NOMO-1 treated with dmso at 0.1 percent for 144 hours (cell line): ENCODE results near the gene CEP55.
"Not testable (repeated sequence)": the region's sequence is repeated elsewhere in the genome, so short reads cannot be mapped to it uniquely, and the experiment has no call there.

Experiments used
- DNase-seq: peaks from one replicate; lab custom pipeline; 2025; ENCODE audit not compliant: unreplicated experiment; lab: John Stamatoyannopoulos, UW

CEP55 gene

GRCh38 chr10:93505075-93505474 is 8.7 kb downstream of the CEP55 start:
- no peak for DNase-seq

- no peak for DNase-seq
These were observed 13.4 kb downstream of the CEP55 start for GRCh38 chr10:93509816-93510215.

DNA sequence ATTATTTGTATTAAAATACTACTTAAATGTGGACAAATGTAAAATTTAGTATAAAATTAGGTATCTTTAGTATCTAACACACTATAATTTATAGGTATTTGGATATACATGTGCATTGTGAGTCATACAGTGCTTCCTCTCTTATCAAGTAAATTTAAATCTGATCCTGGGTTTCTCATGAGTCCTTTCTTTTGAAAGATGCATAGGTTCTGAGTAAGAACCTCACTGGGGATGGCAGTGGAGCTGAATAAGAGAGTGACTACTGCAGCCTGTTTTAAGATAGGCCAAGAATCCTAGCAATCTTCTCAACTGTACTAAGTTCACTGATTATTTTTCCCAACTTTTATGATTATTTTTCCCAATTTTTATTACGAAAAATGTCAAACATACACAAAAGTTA is 16.2 kb downstream of the CEP55 start:
- DNase-seq: no peak

- DNase-seq: no peak
These were observed 16.7 kb downstream of the CEP55 start for GRCh38 chr10:93513091-93513490.

GRCh38 chr10:93514521-93514920 is 18.1 kb downstream of the CEP55 start:
- DNase-seq: no peak

DNA sequence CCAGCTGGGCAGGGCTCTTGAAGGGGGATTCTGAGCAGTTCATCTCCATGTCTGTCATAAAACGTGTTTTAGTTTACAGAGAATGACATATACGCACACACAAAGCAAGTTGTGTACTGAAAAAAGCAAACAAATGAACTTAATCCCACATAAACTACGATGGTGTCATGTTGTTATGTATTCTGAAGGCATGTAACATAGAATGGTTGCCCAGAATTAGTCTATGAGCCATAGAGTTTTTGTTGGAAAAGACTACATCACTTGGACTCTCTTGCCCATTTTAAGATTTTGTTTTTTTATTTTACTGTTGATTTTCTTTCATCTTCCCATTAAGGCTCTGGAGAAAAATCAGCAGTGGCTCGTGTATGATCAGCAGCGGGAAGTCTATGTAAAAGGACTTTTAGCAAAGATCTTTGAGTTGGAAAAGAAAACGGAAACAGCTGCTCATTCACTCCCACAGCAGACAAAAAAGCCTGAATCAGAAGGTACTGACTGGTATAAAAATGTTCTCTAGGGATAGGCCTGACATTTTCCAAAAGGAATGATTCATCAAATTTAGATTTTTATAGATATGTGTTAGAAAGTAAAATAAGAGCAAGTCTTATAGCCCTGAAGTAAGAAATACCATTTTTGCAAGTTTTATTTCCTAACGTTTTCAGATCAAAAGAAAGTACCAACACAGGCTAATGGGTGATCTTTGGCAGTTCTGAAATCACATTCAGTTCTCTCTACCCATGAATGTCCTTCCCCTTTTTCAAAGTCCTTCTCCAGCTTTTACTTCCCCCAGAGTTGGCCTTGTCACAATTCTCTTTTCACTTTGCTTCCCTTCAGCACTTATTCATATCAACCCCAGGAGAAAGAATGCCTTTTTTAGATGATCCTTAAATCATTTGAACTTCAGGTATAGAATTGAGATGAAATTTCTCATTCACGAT is 18.9 kb downstream of the CEP55 start:
- peak; percentile 46 for DNase-seq

DNA sequence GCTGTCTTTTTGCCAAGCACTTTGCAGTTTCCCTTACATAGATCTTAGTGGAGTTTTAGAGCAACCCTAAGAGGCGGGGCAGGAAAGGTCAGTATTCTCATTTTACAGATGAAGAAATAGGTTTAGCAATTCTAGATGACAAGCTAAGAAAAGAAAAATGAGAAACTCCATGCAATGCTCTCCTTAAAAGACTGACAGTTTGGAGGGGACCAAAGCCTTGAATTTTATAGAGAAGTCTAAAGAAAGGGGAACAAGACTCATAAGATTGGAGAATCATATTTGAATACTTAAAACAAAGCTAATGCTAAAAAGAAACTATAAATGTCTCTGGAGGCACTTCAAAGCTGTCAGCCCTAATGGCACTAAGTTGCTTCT is 19.6 kb downstream of the CEP55 start:
- no peak for DNase-seq

DNA sequence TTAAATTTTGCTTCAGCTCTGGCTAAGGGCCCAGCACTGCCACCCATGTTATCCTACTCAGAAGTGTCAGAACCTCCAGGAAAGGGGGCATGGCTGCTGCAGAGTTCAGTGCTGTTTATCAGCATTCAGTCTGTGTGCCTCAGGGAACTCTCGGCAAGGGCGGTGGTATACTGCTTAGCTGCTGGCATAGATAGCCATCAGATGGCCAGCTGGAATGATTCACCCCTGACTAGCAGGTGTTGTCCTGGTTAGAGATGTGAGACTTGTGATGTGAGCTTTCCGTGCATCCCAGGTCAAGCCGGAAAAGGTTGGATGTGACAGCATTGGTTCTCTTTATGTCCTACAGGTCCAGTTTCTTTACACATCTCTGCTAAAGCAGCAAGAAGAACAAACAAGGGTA is 22.1 kb downstream of the CEP55 start:
- no peak for DNase-seq

DNA sequence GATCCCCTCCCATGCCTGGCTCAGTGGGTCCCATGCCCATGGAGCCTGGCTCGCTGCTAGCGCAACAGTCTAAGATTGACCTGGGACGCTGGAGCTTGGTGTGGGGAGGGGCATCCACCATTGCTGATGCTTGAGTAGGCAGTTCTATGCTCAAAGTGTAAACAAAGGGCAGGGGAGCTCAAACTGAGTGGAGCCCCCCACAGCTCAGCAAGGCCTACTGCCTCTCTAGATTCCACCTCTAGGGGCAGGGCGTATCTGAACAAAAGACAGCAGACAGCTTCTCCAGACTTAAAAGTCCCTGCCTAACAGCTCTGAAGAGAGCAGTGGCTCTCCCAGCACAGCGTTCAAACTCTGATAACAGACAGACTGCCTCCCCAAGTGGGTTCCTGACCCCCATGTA is 38.9 kb downstream of the CEP55 start:
- DNase-seq: no peak

GRCh38 chr10:93540871-93541270 is 44.5 kb downstream of the CEP55 start:
- not testable (repeated sequence) for DNase-seq

- no peak for DNase-seq
These were observed 45.3 kb downstream of the CEP55 start for GRCh38 chr10:93541402-93542357.

- no peak for DNase-seq
These were observed 46.0 kb downstream of the CEP55 start for GRCh38 chr10:93542358-93542791.

DNA sequence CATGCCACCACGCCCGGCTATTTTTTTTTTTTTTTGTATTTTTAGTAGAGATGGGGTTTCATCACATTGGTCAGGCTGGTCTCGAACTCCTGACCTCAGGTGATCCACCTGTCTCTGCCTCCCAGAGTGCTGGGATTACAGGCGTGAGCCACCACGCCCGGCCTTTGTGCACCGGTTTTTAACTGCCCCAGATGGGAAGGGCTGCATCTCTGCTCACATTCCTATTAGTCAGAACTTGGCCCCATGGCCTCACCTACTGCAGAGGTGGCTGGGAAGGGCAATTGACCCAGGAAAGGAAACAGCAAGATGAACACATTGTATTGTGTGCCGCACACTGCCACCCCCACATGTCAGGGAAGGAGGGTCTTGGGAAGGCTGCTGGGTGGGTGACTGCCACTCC is 50.6 kb downstream of the CEP55 start:
- not testable (repeated sequence) for DNase-seq

GRCh38 chr10:93547522-93547921 is 51.1 kb downstream of the CEP55 start:
- DNase-seq: no peak

GRCh38 chr10:93548376-93549071 is 52.1 kb downstream of the CEP55 start:
- no peak for DNase-seq

- no peak for DNase-seq
These were observed 54.2 kb downstream of the CEP55 start for GRCh38 chr10:93550606-93551005.

DNA sequence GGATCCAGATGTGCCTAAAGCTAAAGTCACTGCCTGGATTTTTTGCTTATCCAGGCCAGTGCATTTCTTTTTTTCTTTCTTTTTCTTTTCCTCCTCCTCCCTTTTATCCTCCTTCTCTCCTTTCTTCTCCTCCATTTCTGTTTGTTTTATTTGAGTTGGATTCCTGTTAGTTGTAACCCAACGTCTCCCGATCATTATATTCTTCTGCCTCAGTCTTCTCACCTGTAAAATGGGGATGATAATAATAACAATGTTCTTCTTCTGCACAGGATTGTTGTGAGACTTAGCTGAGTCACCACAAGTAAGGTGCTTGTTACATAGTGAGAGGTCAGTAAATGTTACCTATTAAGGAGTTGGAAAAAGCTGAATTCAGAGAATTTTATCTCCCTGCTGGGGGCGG is 56.4 kb downstream of the CEP55 start:
- DNase-seq: no peak

GRCh38 chr10:93553482-93554315 is 57.3 kb downstream of the CEP55 start:
- DNase-seq: no peak

DNA sequence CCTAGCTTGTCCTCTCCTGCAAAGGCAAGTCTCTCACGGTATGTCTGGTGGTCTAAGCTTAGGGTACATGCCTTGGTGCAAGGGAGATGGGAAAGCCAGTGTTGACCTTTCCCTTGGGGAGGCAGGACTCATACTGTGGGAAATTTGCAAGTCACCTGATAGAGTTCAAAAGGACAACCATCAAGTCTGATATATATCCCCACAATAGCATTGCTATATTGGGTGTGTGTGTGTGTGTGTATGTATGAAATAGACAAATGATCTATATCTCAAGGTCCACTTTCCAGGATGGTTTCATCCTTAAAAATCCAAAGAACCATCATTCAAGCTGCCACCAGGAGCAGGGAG is 57.9 kb downstream of the CEP55 start:
- no peak for DNase-seq

GRCh38 chr10:93554760-93555432 is 58.5 kb downstream of the CEP55 start:
- DNase-seq: peak; percentile 83
